Esophagus squamous epithelium (tissue), 5 donors: ENCODE data around the gene SUSD6. TPM values are rescaled to one million over a fixed set of nuclear protein-coding genes. Genes with fewer than 3 reads are reported as not detected.
A peak's percentile ranks its signal among the peaks of the same experiment; 100 is the strongest.

Experiments used
- DNase-seq: peaks from one replicate; lab custom pipeline; 2025; lab: John Stamatoyannopoulos, UW
- H3K27ac ChIP-seq, 4 donors: fragments of 200-600 bp; sonication (generic); one replicate each; pipeline ENCODE4 v1.5.1; 2016 to 2019; ENCODE audit warnings: mild to moderate bottlenecking in 1 of 4
- H3K27me3 ChIP-seq, 4 donors: fragments of 200-600 bp; sonication (generic); 1 replicate in 3 of 4; 2 replicates in 1 of 4; pipeline versions ENCODE4 v1.5.1 to v1.6.0; 2017 to 2021; ENCODE audit warnings: antibody characterized with exemption in 1 of 4
- H3K36me3 ChIP-seq, 3 donors: fragments of 200-600 bp; sonication (generic); one replicate each; pipeline ENCODE4 v1.5.1; 2016 to 2019
- H3K4me1 ChIP-seq, 3 donors: fragments of 200-600 bp; sonication (generic); one replicate each; pipeline ENCODE4 v1.5.1; 2017 to 2019
- H3K4me3 ChIP-seq, 4 donors: fragments of 200-600 bp; sonication (generic); 1 replicate in 3 of 4; 2 replicates in 1 of 4; pipeline ENCODE4 v1.5.1; 2016 to 2019; ENCODE audit warnings: mild to moderate bottlenecking in 2 of 4, moderate library complexity in 1 of 4
- H3K9me3 ChIP-seq, 3 donors: fragments of 200-600 bp; sonication (generic); one replicate each; pipeline ENCODE4 v1.5.1; 2016 to 2019
- CTCF ChIP-seq, 6 experiments: fragments of 450-650 bp in 4 of 6; fragments of 200-600 bp in 2 of 6; sonication (generic) in 2 of 6; IDR thresholded peaks; one replicate each; pipeline ENCODE4 v1.5.1; 2016 to 2019; ENCODE audit warnings: antibody characterized with exemption in 6 of 6, mild to moderate bottlenecking in 4 of 6, moderate library complexity in 4 of 6
- POLR2A ChIP-seq, 4 donors: fragments of 450-650 bp; IDR thresholded peaks; one replicate each; pipeline ENCODE4 v1.6.1; 2017; ENCODE audit warnings: antibody characterized with exemption in 4 of 4, mild to moderate bottlenecking in 4 of 4, moderate library complexity in 3 of 4
- WGBS, 2 donors: methylation state at CpG; one replicate each; pipeline ENCODE4 v1.1.5; 2018; 5-methylcytosine and 5-hydroxymethylcytosine counted together
- intact Hi-C: fragments of 100-400 bp; cut with DNase I; formaldehyde crosslinking; loops from one replicate; pipeline ENCODE4 v1.15.0; 2022
- total RNA-seq, 4 donors: library from RNA; depleted of rRNA; stranded (reverse); fragments of >200 nt; gene quantifications; one replicate each; pipeline ENCODE4 v1.1.0, GENCODE V29; 2016
- donor health status: DM: yes; HTN: yes; CAD: no.

Gene SUSD6
- total RNA-seq, 4 donors from 2014 or later: 22.4 to 43.1 (median 27.8) TPM

GRCh38 chr14:69672356-69672755, 61.0 kb downstream of the SUSD6 start:
- WGBS, 2 donors: 100% methylated on average over 1 of the region's 1 CpG; no CpG with 5 or more reads in 1 of the 2 donors
- intact Hi-C loops: no loop called here
- peaks cover 0 to 13% (median 0%) of the 10 kb centered on the region in 3 donors for H3K36me3 ChIP-seq
- no peak overlapping the region for H3K4me3 ChIP-seq
- no peak for DNase-seq
- H3K27ac ChIP-seq: peak overlapping the region in 2 of 4 donors; percentile 25 to 31
- TF ChIP-seq POLR2A (IDR thresholded peaks at IDR 0.05) (no peak), CTCF (IDR thresholded peaks at IDR 0.05) (no peak)
- H3K4me1 ChIP-seq: peaks cover 27 to 92% (median 56%) of the 10 kb centered on the region in 3 donors
- no peaks in the 10 kb centered on the region for H3K9me3 ChIP-seq
- H3K27me3 ChIP-seq: no peaks in the 10 kb centered on the region

GRCh38 chr14:69673104-69673503, 61.7 kb downstream of the SUSD6 start:
- no peak for DNase-seq
- H3K9me3 ChIP-seq: no peaks in the 10 kb centered on the region
- peaks cover 0 to 13% (median 0%) of the 10 kb centered on the region in 3 donors for H3K36me3 ChIP-seq
- peak overlapping the region in 3 of 4 donors; percentile 25 to 45 (median 31) for H3K27ac ChIP-seq
- H3K27me3 ChIP-seq: no peaks in the 10 kb centered on the region
- intact Hi-C loops: no loop called here
- H3K4me3 ChIP-seq: no peak overlapping the region
- TF ChIP-seq CTCF (IDR thresholded peaks at IDR 0.05) (no peak), POLR2A (IDR thresholded peaks at IDR 0.05) (no peak)
- H3K4me1 ChIP-seq: peaks cover 27 to 91% (median 54%) of the 10 kb centered on the region in 3 donors

- H3K36me3 ChIP-seq: peaks cover 0 to 17% (median 0%) of the 10 kb centered on the region in 3 donors
- H3K4me3 ChIP-seq: peak overlapping the region in 2 of 4 donors; percentile 1 to 27
- TF ChIP-seq CTCF (IDR thresholded peaks at IDR 0.05) (no peak), POLR2A (IDR thresholded peaks at IDR 0.05) (no peak)
- H3K9me3 ChIP-seq: no peaks in the 10 kb centered on the region
- peak overlapping the region in 3 of 4 donors; percentile 25 to 64 (median 45) for H3K27ac ChIP-seq
- intact Hi-C loops: no loop called here
- H3K4me1 ChIP-seq: peaks cover 27 to 85% (median 54%) of the 10 kb centered on the region in 3 donors
- no peaks in the 10 kb centered on the region for H3K27me3 ChIP-seq
- DNase-seq: no peak
- WGBS, 2 donors: 47 to 50% methylated on average over 9 of the region's 9 CpGs
Measured at GRCh38 chr14:69673578-69674305, 62.3 kb downstream of the SUSD6 start.

- Histone ChIP-seq H3K27me3 (no peaks in the 10 kb centered on the region), H3K4me1 (peaks cover 27 to 78% (median 50%) of the 10 kb centered on the region in 3 donors), H3K9me3 (no peaks in the 10 kb centered on the region), H3K27ac (peak overlapping the region in 3 of 4 donors; percentile 25 to 64 (median 45)), H3K4me3 (no peak overlapping the region), H3K36me3 (peaks cover 0 to 17% (median 0%) of the 10 kb centered on the region in 3 donors)
- TF ChIP-seq POLR2A (IDR thresholded peaks at IDR 0.05) (no peak), CTCF (IDR thresholded peaks at IDR 0.05) (no peak)
- intact Hi-C loops: no loop called here
- no peak for DNase-seq
- WGBS, 2 donors: 36 to 57% methylated on average over 3 of the region's 3 CpGs
Measured at GRCh38 chr14:69674546-69675244, 63.3 kb downstream of the SUSD6 start.

GRCh38 chr14:69675245-69675583, 63.8 kb downstream of the SUSD6 start:
- no peak for DNase-seq
- Histone ChIP-seq H3K9me3 (no peaks in the 10 kb centered on the region), H3K36me3 (peaks cover 0 to 16% (median 0%) of the 10 kb centered on the region in 3 donors), H3K4me3 (no peak overlapping the region), H3K4me1 (peaks cover 28 to 78% (median 45%) of the 10 kb centered on the region in 3 donors), H3K27me3 (no peaks in the 10 kb centered on the region), H3K27ac (peak overlapping the region in 2 of 4 donors; percentile 2 to 45)
- 9 to 18% methylated on average over 1 of the region's 1 CpG for WGBS, 2 donors
- TF ChIP-seq CTCF (IDR thresholded peaks at IDR 0.05): no peak
- no peak for TF ChIP-seq POLR2A (IDR thresholded peaks at IDR 0.05)
- intact Hi-C loops: no loop called here
